Muscle layer of colon (tissue), 2 donors: Measurements from ENCODE around the gene COBLL1.
"Not testable (repeated sequence)": the region's sequence is repeated elsewhere in the genome, so short reads cannot be mapped to it uniquely, and the experiment has no call there.

Experiments used
- H3K27ac ChIP-seq: one replicate; pipeline ENCODE4 v1.7.0; 2013; ENCODE audit warnings: low read depth, mild to moderate bottlenecking, low read length, moderate library complexity
- H3K27me3 ChIP-seq, 2 donors: one replicate each; pipeline ENCODE4 v1.7.0; 2013; ENCODE audit warnings: low read length in 2 of 2, mild to moderate bottlenecking in 2 of 2; ENCODE audit not compliant: insufficient read depth in 2 of 2, control insufficient read depth in 1 of 2
- H3K36me3 ChIP-seq: one replicate; pipeline ENCODE4 v1.7.0; 2013; ENCODE audit warnings: mild to moderate bottlenecking, low read length; ENCODE audit not compliant: insufficient read depth
- H3K4me1 ChIP-seq: one replicate; pipeline ENCODE4 v1.7.0; 2013; ENCODE audit warnings: mild to moderate bottlenecking, low read length; ENCODE audit not compliant: insufficient read depth
- H3K4me3 ChIP-seq, 2 donors: one replicate each; pipeline ENCODE4 v1.7.0; 2013; ENCODE audit warnings: low read length in 2 of 2, low read depth in 1 of 2, mild to moderate bottlenecking in 1 of 2, moderate library complexity in 1 of 2
- H3K9ac ChIP-seq: one replicate; pipeline ENCODE4 v1.7.0; 2013; ENCODE audit warnings: low read length
- H3K9me3 ChIP-seq: one replicate; pipeline ENCODE4 v1.7.0; 2013; ENCODE audit warnings: mild to moderate bottlenecking, low read length
- donor health status: abdominal sarcoma.
- donor health status: Adenocarcinoma of cecum.

The COBLL1 gene

GRCh38 chr2:164875334-164876205 is 33.9 kb upstream of the COBLL1 start:
- no peaks in the 10 kb centered on the region for H3K9me3 ChIP-seq
- no peak overlapping the region for H3K4me3 ChIP-seq
- no peaks in the 10 kb centered on the region for H3K36me3 ChIP-seq
- H3K27ac ChIP-seq: no peak overlapping the region
- no peaks in the 10 kb centered on the region for H3K27me3 ChIP-seq
- no peaks in the 10 kb centered on the region for H3K4me1 ChIP-seq
- H3K9ac ChIP-seq: no peak overlapping the region

- no peaks in the 10 kb centered on the region for H3K9me3 ChIP-seq
- H3K4me1 ChIP-seq: no peaks in the 10 kb centered on the region
- no peak overlapping the region for H3K27ac ChIP-seq
- no peak overlapping the region for H3K9ac ChIP-seq
- H3K27me3 ChIP-seq: no peaks in the 10 kb centered on the region
- no peaks in the 10 kb centered on the region for H3K36me3 ChIP-seq
- no peak overlapping the region for H3K4me3 ChIP-seq
Measured at GRCh38 chr2:164873210-164873908, 31.7 kb upstream of the COBLL1 start.

- Histone ChIP-seq H3K9ac (no peak overlapping the region), H3K4me1 (no peaks in the 10 kb centered on the region), H3K27me3 (no peaks in the 10 kb centered on the region), H3K4me3 (no peak overlapping the region), H3K36me3 (no peaks in the 10 kb centered on the region), H3K27ac (no peak overlapping the region), H3K9me3 (no peaks in the 10 kb centered on the region)
Measured at GRCh38 chr2:164871404-164871803, 29.8 kb upstream of the COBLL1 start.

GRCh38 chr2:164869420-164869772 is 27.8 kb upstream of the COBLL1 start:
- Histone ChIP-seq H3K27me3 (no peaks in the 10 kb centered on the region), H3K36me3 (no peaks in the 10 kb centered on the region), H3K9me3 (no peaks in the 10 kb centered on the region), H3K9ac (no peak overlapping the region), H3K4me1 (no peaks in the 10 kb centered on the region), H3K4me3 (no peak overlapping the region), H3K27ac (no peak overlapping the region)

GRCh38 chr2:164868563-164869419 is 27.2 kb upstream of the COBLL1 start:
- Histone ChIP-seq H3K27ac (no peak overlapping the region), H3K36me3 (no peaks in the 10 kb centered on the region), H3K9me3 (no peaks in the 10 kb centered on the region), H3K4me3 (no peak overlapping the region), H3K27me3 (no peaks in the 10 kb centered on the region), H3K9ac (no peak overlapping the region), H3K4me1 (no peaks in the 10 kb centered on the region)

GRCh38 chr2:164867779-164868397 is 26.3 kb upstream of the COBLL1 start:
- Histone ChIP-seq H3K27me3 (no peaks in the 10 kb centered on the region), H3K9ac (no peak overlapping the region), H3K9me3 (no peaks in the 10 kb centered on the region), H3K4me3 (no peak overlapping the region), H3K4me1 (no peaks in the 10 kb centered on the region), H3K36me3 (no peaks in the 10 kb centered on the region), H3K27ac (no peak overlapping the region)

- not testable (repeated sequence) for H3K9me3 ChIP-seq, H3K9ac ChIP-seq, H3K4me1 ChIP-seq, H3K27ac ChIP-seq, H3K4me3 ChIP-seq, H3K36me3 ChIP-seq, H3K27me3 ChIP-seq
Measured at GRCh38 chr2:164866381-164866780, 24.8 kb upstream of the COBLL1 start.

- H3K36me3 ChIP-seq: no peaks in the 10 kb centered on the region
- no peak overlapping the region for H3K27ac ChIP-seq
- H3K4me3 ChIP-seq: no peak overlapping the region
- no peaks in the 10 kb centered on the region for H3K9me3 ChIP-seq
- no peaks in the 10 kb centered on the region for H3K4me1 ChIP-seq
- H3K9ac ChIP-seq: no peak overlapping the region
- no peaks in the 10 kb centered on the region for H3K27me3 ChIP-seq
Measured at GRCh38 chr2:164860694-164861042, 19.0 kb upstream of the COBLL1 start.

- H3K36me3 ChIP-seq, H3K27ac ChIP-seq, H3K4me1 ChIP-seq, H3K9me3 ChIP-seq, H3K9ac ChIP-seq, H3K27me3 ChIP-seq, H3K4me3 ChIP-seq: not testable (repeated sequence)
Measured at GRCh38 chr2:164859906-164860693, 18.5 kb upstream of the COBLL1 start.

- Histone ChIP-seq H3K9ac (no peak overlapping the region), H3K27ac (no peak overlapping the region)
Measured at GRCh38 chr2:164859251-164859818, 17.7 kb upstream of the COBLL1 start.

More at GRCh38 chr2:164859251-164859818, 17.7 kb upstream of the COBLL1 start:
- Histone ChIP-seq H3K27me3 (no peaks in the 10 kb centered on the region), H3K4me1 (no peaks in the 10 kb centered on the region), H3K9me3 (no peaks in the 10 kb centered on the region), H3K4me3 (no peak overlapping the region), H3K36me3 (no peaks in the 10 kb centered on the region)
